D721Med (cell line): ENCODE measurements around the gene FBXO22.
"Not testable (repeated sequence)": the region's sequence is repeated elsewhere in the genome, so short reads cannot be mapped to it uniquely, and the experiment has no call there.

Experiments used
- DNase-seq: peaks from one replicate; pipeline ENCODE4 v3.0.0; 2011; ENCODE audit warnings: low spot score; ENCODE audit not compliant: insufficient read length
- FAIRE-seq: peaks from 2 replicates; lab custom pipeline; 2011; peaks lifted over from hg19 to GRCh38; lab: Jason Lieb, UNC
- TF ChIP-seq, protein P1 (sequence below): IDR thresholded peaks from 2 replicates; pipeline ENCODE4 v1.5.1; 2012; ENCODE audit warnings: mild to moderate bottlenecking, control low read depth; ENCODE audit not compliant: insufficient read depth; ENCODE audit errors: missing control alignments

FBXO22 gene

DNA sequence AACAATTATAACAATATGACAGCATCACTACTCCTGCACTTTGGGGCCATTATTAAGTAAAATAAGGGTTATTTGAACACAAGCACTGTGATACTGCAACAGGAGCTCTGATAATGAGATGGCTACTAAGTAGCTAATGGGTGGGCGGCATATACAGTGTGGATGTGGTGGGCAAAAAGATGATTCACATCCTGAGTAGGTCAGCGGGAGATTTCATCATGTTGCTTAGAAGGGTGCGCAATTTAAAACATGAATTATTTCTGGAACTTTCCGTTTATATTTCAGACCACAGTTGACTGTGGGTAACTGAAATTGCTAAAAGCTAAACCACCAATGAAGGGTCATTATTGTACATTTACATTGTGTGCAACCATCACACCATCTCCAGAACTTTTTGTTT is 42.3 kb downstream of the FBXO22 start:
- TF ChIP-seq, protein P1, sequence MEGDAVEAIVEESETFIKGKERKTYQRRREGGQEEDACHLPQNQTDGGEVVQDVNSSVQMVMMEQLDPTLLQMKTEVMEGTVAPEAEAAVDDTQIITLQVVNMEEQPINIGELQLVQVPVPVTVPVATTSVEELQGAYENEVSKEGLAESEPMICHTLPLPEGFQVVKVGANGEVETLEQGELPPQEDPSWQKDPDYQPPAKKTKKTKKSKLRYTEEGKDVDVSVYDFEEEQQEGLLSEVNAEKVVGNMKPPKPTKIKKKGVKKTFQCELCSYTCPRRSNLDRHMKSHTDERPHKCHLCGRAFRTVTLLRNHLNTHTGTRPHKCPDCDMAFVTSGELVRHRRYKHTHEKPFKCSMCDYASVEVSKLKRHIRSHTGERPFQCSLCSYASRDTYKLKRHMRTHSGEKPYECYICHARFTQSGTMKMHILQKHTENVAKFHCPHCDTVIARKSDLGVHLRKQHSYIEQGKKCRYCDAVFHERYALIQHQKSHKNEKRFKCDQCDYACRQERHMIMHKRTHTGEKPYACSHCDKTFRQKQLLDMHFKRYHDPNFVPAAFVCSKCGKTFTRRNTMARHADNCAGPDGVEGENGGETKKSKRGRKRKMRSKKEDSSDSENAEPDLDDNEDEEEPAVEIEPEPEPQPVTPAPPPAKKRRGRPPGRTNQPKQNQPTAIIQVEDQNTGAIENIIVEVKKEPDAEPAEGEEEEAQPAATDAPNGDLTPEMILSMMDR, result no peak
- DNase-seq (no peak), FAIRE-seq (no peak)

- TF ChIP-seq, protein P1, result no peak
- DNase-seq (no peak), FAIRE-seq (no peak)
Measured at GRCh38 chr15:75947092-75947491, 43.4 kb downstream of the FBXO22 start.

- TF ChIP-seq, protein P1, result no peak
- FAIRE-seq, result no peak
- no peak for DNase-seq
Measured at GRCh38 chr15:75948761-75949296, 45.2 kb downstream of the FBXO22 start.

DNA sequence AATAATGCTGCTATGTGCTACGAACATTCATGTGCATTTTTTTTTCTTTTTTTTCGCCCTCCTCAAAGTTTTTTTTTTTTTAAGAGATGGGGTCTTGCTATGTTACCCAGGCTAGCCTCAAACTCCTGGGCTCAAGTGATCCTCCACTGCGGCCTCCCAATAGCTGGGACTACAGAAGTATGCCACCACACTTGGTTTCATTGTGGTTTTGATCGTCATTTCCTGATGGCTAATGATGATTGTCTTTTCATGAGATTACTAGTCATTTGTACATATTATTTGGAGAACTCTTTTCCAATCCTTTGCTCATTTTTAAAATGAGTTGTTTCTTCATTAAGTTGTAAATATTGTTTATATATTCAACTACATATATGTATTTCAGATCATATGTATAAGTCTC is 48.8 kb downstream of the FBXO22 start:
- TF ChIP-seq, protein P1, result no peak
- FAIRE-seq (no peak), DNase-seq (no peak)

DNA sequence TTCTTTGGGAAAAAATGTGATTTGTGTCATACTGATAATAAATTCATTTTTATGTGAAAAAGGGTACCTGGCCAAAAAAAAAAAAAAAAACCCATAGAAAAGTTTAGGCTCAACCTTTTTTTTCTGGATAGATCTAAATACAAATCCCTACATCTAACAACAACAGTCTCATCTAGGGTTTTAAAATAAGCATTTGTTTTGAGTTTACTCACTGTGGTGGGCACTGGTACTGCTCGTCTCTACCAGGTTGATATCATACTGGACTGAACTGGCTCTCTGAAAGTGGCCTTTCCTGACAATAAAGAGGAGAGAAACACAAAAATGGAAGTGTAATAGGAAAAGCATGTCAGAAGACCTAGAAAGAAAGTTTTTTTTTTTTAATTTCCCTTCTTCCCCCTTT is 52.0 kb downstream of the FBXO22 start:
- no peak for FAIRE-seq

GRCh38 chr15:75961331-75961730 is 57.7 kb downstream of the FBXO22 start:
- FAIRE-seq (no peak), DNase-seq (no peak)
- TF ChIP-seq, protein P1, result no peak

More for the DNA sequence above, 52.0 kb downstream of the FBXO22 start:
- DNase-seq, result no peak
- TF ChIP-seq, protein P1, result no peak

- FAIRE-seq, result no peak
- TF ChIP-seq, protein P1, result no peak
- DNase-seq, result no peak
Measured at GRCh38 chr15:75966073-75966472, 62.4 kb downstream of the FBXO22 start.

DNA sequence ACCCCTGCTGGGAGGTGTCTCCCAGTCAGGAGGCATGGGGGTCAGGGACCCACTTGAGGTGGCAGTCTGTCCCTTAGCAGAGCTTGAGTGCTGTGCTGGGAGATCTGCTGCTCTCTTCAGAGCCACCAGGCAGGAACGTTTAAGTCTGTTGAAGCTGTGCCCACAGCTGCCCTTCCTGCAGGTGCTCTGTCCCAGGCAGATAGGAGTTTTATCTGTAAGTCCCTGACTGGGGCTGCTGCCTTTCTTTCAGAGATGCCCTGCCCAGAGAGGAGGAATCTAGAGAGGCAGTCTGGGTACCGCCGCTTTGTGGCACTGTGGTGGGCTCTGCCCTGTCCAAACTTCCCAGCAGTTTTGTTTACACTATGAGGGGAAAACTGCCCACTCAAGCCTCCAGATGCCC is 73.1 kb downstream of the FBXO22 start:
- DNase-seq, FAIRE-seq: not testable (repeated sequence)
